Large intestine (tissue), 3 donors: Measurements from ENCODE around the gene PSAPL1. TPM values are rescaled to one million over a fixed set of nuclear protein-coding genes. Genes with fewer than 3 reads are reported as not detected.

Experiments used
- DNase-seq, 2 donors: peaks; one replicate each; pipeline versions ENCODE4 v3.0.0 to v3.0.0-alpha.2; 2013
- H3K27ac ChIP-seq: one replicate; pipeline ENCODE4 v1.5.1; 2013; ENCODE audit warnings: low read length
- H3K27me3 ChIP-seq: 2 replicates; pipeline ENCODE4 v1.6.1; 2013; ENCODE audit warnings: low read length; ENCODE audit not compliant: control insufficient read depth, insufficient read depth
- H3K36me3 ChIP-seq: 2 replicates; pipeline ENCODE4 v1.6.1; 2013; ENCODE audit warnings: low read length; ENCODE audit not compliant: control insufficient read depth, insufficient read depth
- H3K4me1 ChIP-seq: one replicate; pipeline ENCODE4 v1.6.1; 2013; ENCODE audit warnings: low read length; ENCODE audit not compliant: control insufficient read depth, insufficient read depth
- H3K4me3 ChIP-seq: one replicate; pipeline ENCODE4 v1.5.1; 2013; ENCODE audit warnings: low read length
- H3K9me3 ChIP-seq: one replicate; pipeline ENCODE4 v1.6.1; 2013; ENCODE audit warnings: mild to moderate bottlenecking, low read depth, low read length, moderate library complexity; ENCODE audit not compliant: control insufficient read depth
- WGBS: methylation state at CpG from one replicate; pipeline ENCODE4 v1.1.5; 2013; ENCODE audit warnings: low lambda C conversion rate; ENCODE audit not compliant: insufficient coverage; 5-methylcytosine and 5-hydroxymethylcytosine counted together
- polyA plus RNA-seq: library from polyadenylated mRNA; unstranded; fragments of 120-200 nt; gene quantifications from one replicate; pipeline ENCODE4 v1.2.1, GENCODE V29; 2013

PSAPL1 gene
- polyA plus RNA-seq, 1 donor: 0.49 TPM

GRCh38 chr4:7389719-7390118 is 45.0 kb downstream of the PSAPL1 start:
- Histone ChIP-seq H3K4me1 (no peaks in the 10 kb centered on the region), H3K9me3 (no peaks in the 10 kb centered on the region), H3K27me3 (no peaks in the 10 kb centered on the region), H3K4me3 (no peak overlapping the region), H3K36me3 (no peaks in the 10 kb centered on the region), H3K27ac (no peak overlapping the region)
- no peak for DNase-seq
- WGBS: 20% methylated on average over 1 of the region's 12 CpGs

- no peak for DNase-seq
- Histone ChIP-seq H3K27ac (no peak overlapping the region), H3K9me3 (no peaks in the 10 kb centered on the region), H3K36me3 (no peaks in the 10 kb centered on the region), H3K27me3 (no peaks in the 10 kb centered on the region), H3K4me1 (no peaks in the 10 kb centered on the region), H3K4me3 (no peak overlapping the region)
- WGBS: no CpG with 5 or more reads among the region's 15 CpGs
These were observed 45.5 kb downstream of the PSAPL1 start for GRCh38 chr4:7389101-7389701.

GRCh38 chr4:7388627-7389026 is 46.1 kb downstream of the PSAPL1 start:
- H3K4me1 ChIP-seq: no peaks in the 10 kb centered on the region
- 100% methylated on average over 1 of the region's 13 CpGs for WGBS
- H3K4me3 ChIP-seq: no peak overlapping the region
- H3K27me3 ChIP-seq: no peaks in the 10 kb centered on the region
- no peak for DNase-seq
- H3K36me3 ChIP-seq: no peaks in the 10 kb centered on the region
- H3K27ac ChIP-seq: no peak overlapping the region
- H3K9me3 ChIP-seq: no peaks in the 10 kb centered on the region

GRCh38 chr4:7387925-7388324 is 46.8 kb downstream of the PSAPL1 start:
- Histone ChIP-seq H3K27me3 (no peaks in the 10 kb centered on the region), H3K9me3 (no peaks in the 10 kb centered on the region), H3K4me1 (no peaks in the 10 kb centered on the region), H3K4me3 (no peak overlapping the region), H3K36me3 (no peaks in the 10 kb centered on the region), H3K27ac (no peak overlapping the region)
- no CpG with 5 or more reads among the region's 6 CpGs for WGBS
- DNase-seq: no peak

- Histone ChIP-seq H3K27ac (no peak overlapping the region), H3K9me3 (no peaks in the 10 kb centered on the region), H3K4me3 (no peak overlapping the region), H3K4me1 (no peaks in the 10 kb centered on the region), H3K36me3 (no peaks in the 10 kb centered on the region), H3K27me3 (no peaks in the 10 kb centered on the region)
- WGBS: no CpG with 5 or more reads among the region's 12 CpGs
- DNase-seq: no peak
These were observed 49.5 kb downstream of the PSAPL1 start for GRCh38 chr4:7384929-7385890.

- Histone ChIP-seq H3K27me3 (no peaks in the 10 kb centered on the region), H3K4me1 (no peaks in the 10 kb centered on the region), H3K4me3 (no peak overlapping the region), H3K9me3 (no peaks in the 10 kb centered on the region), H3K36me3 (no peaks in the 10 kb centered on the region), H3K27ac (no peak overlapping the region)
- 88% methylated on average over 3 of the region's 28 CpGs for WGBS
- no peak for DNase-seq
These were observed 50.5 kb downstream of the PSAPL1 start for GRCh38 chr4:7384003-7384928.

- Histone ChIP-seq H3K9me3 (no peaks in the 10 kb centered on the region), H3K27me3 (no peaks in the 10 kb centered on the region), H3K36me3 (no peaks in the 10 kb centered on the region), H3K27ac (no peak overlapping the region), H3K4me1 (no peaks in the 10 kb centered on the region), H3K4me3 (no peak overlapping the region)
- 100% methylated on average over 1 of the region's 8 CpGs for WGBS
- no peak for DNase-seq
These were observed 51.5 kb downstream of the PSAPL1 start for GRCh38 chr4:7383266-7383665.

- H3K4me1 ChIP-seq: no peaks in the 10 kb centered on the region
- no peaks in the 10 kb centered on the region for H3K36me3 ChIP-seq
- no CpG with 5 or more reads among the region's 8 CpGs for WGBS
- H3K4me3 ChIP-seq: no peak overlapping the region
- H3K27me3 ChIP-seq: no peaks in the 10 kb centered on the region
- no peak overlapping the region for H3K27ac ChIP-seq
- no peak for DNase-seq
- no peaks in the 10 kb centered on the region for H3K9me3 ChIP-seq
These were observed 52.1 kb downstream of the PSAPL1 start for GRCh38 chr4:7382634-7383014.

GRCh38 chr4:7381890-7382633 is 52.7 kb downstream of the PSAPL1 start:
- no peaks in the 10 kb centered on the region for H3K36me3 ChIP-seq
- no peaks in the 10 kb centered on the region for H3K27me3 ChIP-seq
- no peaks in the 10 kb centered on the region for H3K9me3 ChIP-seq
- DNase-seq: no peak
- H3K4me1 ChIP-seq: no peaks in the 10 kb centered on the region
- H3K27ac ChIP-seq: no peak overlapping the region
- no peak overlapping the region for H3K4me3 ChIP-seq
- no CpG with 5 or more reads among the region's 9 CpGs for WGBS
